Keratinocyte (primary cell): Measurements from ENCODE around the gene DUSP8. TPM values are rescaled to one million over a fixed set of nuclear protein-coding genes. Genes with fewer than 3 reads are reported as not detected.

Experiments
- DNase-seq: peaks from one replicate; pipeline ENCODE4 v3.0.0-alpha.2; 2011; ENCODE audit warnings: low read depth, missing footprints, low spot score
- FAIRE-seq: peaks from 2 replicates; lab custom pipeline; 2011; peaks lifted over from hg19 to GRCh38; lab: Jason Lieb, UNC
- H2AFZ ChIP-seq: 2 replicates; pipeline ENCODE4 v1.6.0; 2012; ENCODE audit warnings: low read length, control low read depth, inconsistent platforms; ENCODE audit not compliant: control insufficient read depth
- H3K27ac ChIP-seq: 2 replicates; pipeline ENCODE4 v1.5.1; 2011; ENCODE audit warnings: low read length; ENCODE audit not compliant: control insufficient read depth, insufficient read depth
- H3K27me3 ChIP-seq: 3 replicates; pipeline ENCODE4 v1.6.0; 2011; ENCODE audit warnings: low read length; ENCODE audit not compliant: control insufficient read depth, insufficient read depth; ENCODE audit errors: extremely low read depth
- H3K36me3 ChIP-seq, 2 experiments: 2 replicates in 1 of 2; 3 replicates in 1 of 2; pipeline ENCODE4 v1.5.1; 2011; ENCODE audit warnings: low read length in 2 of 2, mild to moderate bottlenecking in 1 of 2; ENCODE audit not compliant: control insufficient read depth in 2 of 2, insufficient read depth in 2 of 2; ENCODE audit errors: extremely low read depth in 1 of 2
- H3K4me1 ChIP-seq: 3 replicates; pipeline ENCODE4 v1.5.1; 2011; ENCODE audit warnings: low read length; ENCODE audit not compliant: control insufficient read depth, insufficient read depth; ENCODE audit errors: extremely low read depth
- H3K4me2 ChIP-seq: 3 replicates; pipeline ENCODE4 v1.6.0; 2011; ENCODE audit warnings: low read depth, low read length; ENCODE audit not compliant: control insufficient read depth, insufficient read depth; ENCODE audit errors: extremely low read depth
- H3K4me3 ChIP-seq, 3 experiments: fragments of 200-600 bp in 1 of 3; sonication (generic) in 1 of 3; 2 replicates in 2 of 3; 3 replicates in 1 of 3; pipeline ENCODE4 v1.5.1; 2011 to 2016; ENCODE audit warnings: low read length in 3 of 3, mild to moderate bottlenecking in 3 of 3, control low read depth in 2 of 3, inconsistent platforms in 1 of 3, low read depth in 1 of 3, mixed read lengths in 1 of 3, mixed run types in 1 of 3, moderate library complexity in 1 of 3; ENCODE audit not compliant: control insufficient read depth in 2 of 3, insufficient read depth in 2 of 3; ENCODE audit errors: extremely low read depth in 1 of 3
- H3K79me2 ChIP-seq: 2 replicates; pipeline ENCODE4 v1.6.0; 2012; ENCODE audit warnings: low read length; ENCODE audit not compliant: control insufficient read depth, insufficient read depth
- H3K9ac ChIP-seq: 3 replicates; pipeline ENCODE4 v1.6.0; 2011; ENCODE audit warnings: low read length; ENCODE audit not compliant: control insufficient read depth, insufficient read depth; ENCODE audit errors: extremely low read depth
- H3K9me1 ChIP-seq: 3 replicates; pipeline ENCODE4 v1.6.0; 2011; ENCODE audit warnings: low read length; ENCODE audit not compliant: control insufficient read depth, insufficient read depth; ENCODE audit errors: extremely low read depth
- H3K9me3 ChIP-seq: 2 replicates; pipeline ENCODE4 v1.5.1; 2012; ENCODE audit warnings: low read depth, low read length; ENCODE audit not compliant: control insufficient read depth
- H4K20me1 ChIP-seq: 3 replicates; pipeline ENCODE4 v1.6.0; 2011; ENCODE audit warnings: low read length; ENCODE audit not compliant: control insufficient read depth, insufficient read depth; ENCODE audit errors: extremely low read depth
- EZH2 ChIP-seq: IDR thresholded peaks from one replicate; pipeline ENCODE4 v1.6.1; 2012; ENCODE audit warnings: inconsistent platforms, mild to moderate bottlenecking, low read length, moderate library complexity
- dilution Hi-C: fragments of 300-500 bp; cut with MboI; formaldehyde crosslinking; loops from one replicate; pipeline ENCODE4 v1.7.0; 2020; ENCODE audit warnings: low sequenced_read_pairs; ENCODE audit not compliant: extremely low pct_ligation_motif_present
- polyA plus RNA-seq, 5 experiments: library from polyadenylated mRNA; depleted of rRNA in 3 of 5; stranded (reverse) in 3 of 5; stranded (forward) in 1 of 5; unstranded in 1 of 5; fragments of >200 nt; gene quantifications; 1 replicate in 1 of 5; 2 replicates in 3 of 5; 3 replicates in 1 of 5; pipeline versions ENCODE4 v1.2.1 to v1.2.3, GENCODE V29; 2011 to 2012; ENCODE audit warnings: missing spikeins in 2 of 5, low read depth in 1 of 5, low replicate concordance in 1 of 5
- TF ChIP-seq, protein P1 (sequence below), 3 experiments: IDR thresholded peaks in 1 of 3; conservative IDR thresholded peaks in 1 of 3; optimal IDR thresholded peaks in 1 of 3; 2 replicates in 2 of 3; 3 replicates in 1 of 3; pipeline versions ENCODE3 to v1.5.1; 2011; ENCODE audit warnings: low read length in 3 of 3, mild to moderate bottlenecking in 3 of 3, moderate library complexity in 2 of 3, control low read depth in 1 of 3, inconsistent platforms in 1 of 3; ENCODE audit not compliant: insufficient read depth in 2 of 3; ENCODE audit errors: extremely low read depth in 1 of 3

DUSP8 gene
- polyA plus RNA-seq, 1 donor (not counting 4 experiments of a cell fraction or from before 2014, with no cell fraction given): 0.58 TPM

- Histone ChIP-seq H3K4me2 (no peak overlapping the region), H3K27ac (no peak overlapping the region), H3K9ac (no peak overlapping the region), H4K20me1 (peaks cover 2% of the 10 kb centered on the region), H3K36me3 (peaks cover 0 to 3% of the 10 kb centered on the region in 2 experiments), H3K4me3 (no peak overlapping the region), H3K4me1 (peaks cover 4% of the 10 kb centered on the region), H3K9me3 (no peaks in the 10 kb centered on the region), H2AFZ (no peak overlapping the region), H3K27me3 (no peaks in the 10 kb centered on the region), H3K79me2 (no peaks in the 10 kb centered on the region), H3K9me1 (no peaks in the 10 kb centered on the region)
- FAIRE-seq (no peak), DNase-seq (no peak)
- dilution Hi-C loops: no loop called here
- no peak for TF ChIP-seq EZH2
Observed at GRCh38 chr11:1563697-1564534, 8.2 kb downstream of the DUSP8 start.

DNA sequence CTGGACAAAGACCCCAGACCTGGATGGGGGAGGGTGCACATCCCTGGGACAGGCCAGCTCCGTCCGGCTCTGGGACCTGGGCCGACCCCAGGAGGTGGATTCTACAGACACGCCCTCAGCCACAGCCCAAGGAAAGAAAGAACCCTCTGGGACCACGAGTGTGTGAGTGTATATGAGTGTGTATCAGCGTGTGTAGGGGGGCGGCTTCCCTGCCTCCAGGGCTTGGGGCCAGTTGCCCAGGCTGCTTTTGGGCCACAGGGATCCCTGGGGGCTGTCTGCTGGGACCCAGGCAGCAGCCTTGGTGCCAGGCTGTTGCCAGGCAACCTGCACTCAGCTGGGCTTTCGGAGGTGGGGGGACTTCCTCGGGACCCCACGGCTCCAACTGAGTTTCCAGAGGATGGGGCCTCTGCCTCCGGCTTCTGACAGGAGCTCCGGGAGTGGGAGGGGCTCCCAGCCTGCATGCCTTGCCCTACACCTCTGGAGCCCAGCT, 8.9 kb downstream of the DUSP8 start:
- no peak overlapping the region for H3K4me3 ChIP-seq
- dilution Hi-C loops: no loop called here
- no peak overlapping the region for H3K4me2 ChIP-seq
- no peaks in the 10 kb centered on the region for H3K9me1 ChIP-seq
- no peak overlapping the region for H3K27ac ChIP-seq
- no peak for FAIRE-seq
- no peaks in the 10 kb centered on the region for H3K27me3 ChIP-seq
- no peaks in the 10 kb centered on the region for H3K9me3 ChIP-seq
- H4K20me1 ChIP-seq: peaks cover 2% of the 10 kb centered on the region
- no peaks in the 10 kb centered on the region for H3K79me2 ChIP-seq
- peaks cover 11% of the 10 kb centered on the region for H3K4me1 ChIP-seq
- H2AFZ ChIP-seq: no peak overlapping the region
- TF ChIP-seq EZH2: no peak
- TF ChIP-seq, protein P1, sequence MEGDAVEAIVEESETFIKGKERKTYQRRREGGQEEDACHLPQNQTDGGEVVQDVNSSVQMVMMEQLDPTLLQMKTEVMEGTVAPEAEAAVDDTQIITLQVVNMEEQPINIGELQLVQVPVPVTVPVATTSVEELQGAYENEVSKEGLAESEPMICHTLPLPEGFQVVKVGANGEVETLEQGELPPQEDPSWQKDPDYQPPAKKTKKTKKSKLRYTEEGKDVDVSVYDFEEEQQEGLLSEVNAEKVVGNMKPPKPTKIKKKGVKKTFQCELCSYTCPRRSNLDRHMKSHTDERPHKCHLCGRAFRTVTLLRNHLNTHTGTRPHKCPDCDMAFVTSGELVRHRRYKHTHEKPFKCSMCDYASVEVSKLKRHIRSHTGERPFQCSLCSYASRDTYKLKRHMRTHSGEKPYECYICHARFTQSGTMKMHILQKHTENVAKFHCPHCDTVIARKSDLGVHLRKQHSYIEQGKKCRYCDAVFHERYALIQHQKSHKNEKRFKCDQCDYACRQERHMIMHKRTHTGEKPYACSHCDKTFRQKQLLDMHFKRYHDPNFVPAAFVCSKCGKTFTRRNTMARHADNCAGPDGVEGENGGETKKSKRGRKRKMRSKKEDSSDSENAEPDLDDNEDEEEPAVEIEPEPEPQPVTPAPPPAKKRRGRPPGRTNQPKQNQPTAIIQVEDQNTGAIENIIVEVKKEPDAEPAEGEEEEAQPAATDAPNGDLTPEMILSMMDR (optimal IDR thresholded peaks at IDR 0.05 in 1 of 3, IDR thresholded peaks at IDR 0.05 in 1 of 3, conservative IDR thresholded peaks at IDR 0.05 in 1 of 3; ENCODE audit: extremely low read depth in 1 of 3, insufficient read depth in 2 of 3, low read length in 3 of 3): no peak
- H3K9ac ChIP-seq: no peak overlapping the region
- peaks cover 0 to 3% of the 10 kb centered on the region in 2 experiments for H3K36me3 ChIP-seq
- no peak for DNase-seq
